IPS DF 4.7 (cell line): Measurements from ENCODE around the gene UHRF1.
"Not testable (repeated sequence)": the region's sequence is repeated elsewhere in the genome, so short reads cannot be mapped to it uniquely, and the experiment has no call there.

Experiments
- DNase-seq: peaks from one replicate; pipeline ENCODE4 v3.0.0-alpha.2; 2013; ENCODE audit warnings: low spot score; ENCODE audit errors: extremely low read depth

Gene UHRF1

DNA sequence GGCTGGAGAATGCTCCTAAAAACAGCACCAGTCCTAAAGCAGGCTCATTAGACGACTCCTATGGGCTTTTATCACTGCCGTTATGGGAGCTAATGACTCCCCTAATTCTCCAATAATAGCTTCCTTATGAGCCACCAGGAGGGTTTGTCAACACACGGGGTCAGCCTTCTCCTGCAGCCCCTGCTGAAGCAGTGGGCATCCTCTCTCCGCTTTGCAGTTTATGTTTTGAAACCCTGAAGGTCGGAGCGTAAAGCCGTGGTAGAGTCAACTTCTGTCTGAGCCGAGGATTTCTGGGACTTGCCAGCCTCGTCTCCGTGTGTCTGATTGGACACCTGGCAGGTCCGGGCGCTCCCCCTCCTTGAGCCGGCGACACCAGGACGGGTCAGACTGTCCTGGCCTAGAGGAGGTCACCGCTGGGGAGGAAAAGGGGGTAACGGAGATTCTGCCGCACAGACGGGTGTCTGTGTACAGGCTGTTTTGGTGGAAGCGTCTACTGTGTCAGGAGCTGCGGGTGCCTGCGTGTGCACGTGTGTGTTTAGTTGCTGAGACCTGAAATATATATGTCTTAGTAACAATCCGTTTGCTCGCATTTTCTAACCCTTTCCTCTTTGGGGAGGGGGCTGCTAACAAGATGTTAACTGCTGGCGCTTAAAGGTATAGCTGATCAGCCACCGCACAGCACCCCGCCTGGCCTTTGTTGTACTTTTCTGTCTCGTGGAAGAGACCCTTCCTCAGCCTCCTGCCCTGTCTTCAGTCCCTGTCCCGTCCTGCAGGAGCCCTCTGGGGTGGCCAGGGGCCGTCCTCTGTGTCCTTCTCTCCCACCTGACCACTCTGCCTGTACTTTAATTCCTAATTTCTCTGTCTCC lies 61.5 kb downstream of the UHRF1 start:
- no peak for DNase-seq

DNA sequence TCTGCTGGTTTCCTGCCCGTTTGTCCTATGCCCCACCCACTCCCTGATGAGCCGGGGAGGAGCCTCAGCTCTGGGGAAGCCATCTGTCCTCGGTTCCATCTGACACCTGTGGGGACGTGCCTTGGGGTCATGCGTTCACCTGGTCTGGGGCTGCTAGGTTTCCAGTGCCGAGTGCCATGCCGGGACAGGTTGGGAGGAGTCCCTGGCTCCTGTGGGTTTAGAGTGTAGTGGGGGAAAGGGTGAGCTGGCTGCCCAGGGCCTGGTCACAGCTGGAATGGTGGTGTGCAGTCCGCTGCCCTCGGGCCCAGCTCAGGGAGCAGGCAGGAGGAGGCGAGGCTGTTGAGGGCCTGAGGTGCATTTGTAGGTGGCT lies 62.1 kb downstream of the UHRF1 start:
- no peak for DNase-seq

DNA sequence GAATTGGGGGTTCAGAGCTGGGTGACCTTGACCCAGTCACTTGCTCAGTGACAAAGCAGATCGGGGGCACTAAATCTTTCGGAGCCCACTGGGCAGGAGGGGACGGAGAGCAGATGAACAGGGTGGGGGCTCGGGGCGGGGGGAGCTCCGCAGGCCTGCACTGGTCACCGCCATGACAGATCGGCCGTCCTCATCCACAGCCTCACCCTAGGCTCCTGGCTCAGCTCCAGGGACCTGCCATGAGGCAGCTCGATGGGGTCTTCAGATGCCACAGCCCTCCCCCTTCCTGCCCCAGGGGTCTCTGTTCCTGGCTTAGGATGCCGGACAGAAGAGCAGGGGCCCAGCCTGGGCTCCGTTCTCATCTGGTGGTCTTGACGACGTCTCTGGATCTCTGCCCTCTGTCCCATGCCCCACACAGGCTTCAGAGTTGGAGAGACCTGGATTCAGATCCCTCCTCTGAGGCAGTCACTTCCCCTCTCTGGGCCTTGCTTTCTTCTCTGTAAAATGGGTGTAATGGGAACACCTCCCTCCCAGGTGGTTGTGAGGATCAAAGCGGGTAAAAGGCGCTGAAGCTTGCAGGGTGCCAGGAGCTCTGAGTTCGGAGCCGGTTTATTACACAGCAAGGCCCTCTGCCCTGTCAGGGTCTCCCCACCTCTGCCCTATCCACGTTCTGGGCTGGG lies 62.7 kb downstream of the UHRF1 start:
- DNase-seq: no peak

DNA sequence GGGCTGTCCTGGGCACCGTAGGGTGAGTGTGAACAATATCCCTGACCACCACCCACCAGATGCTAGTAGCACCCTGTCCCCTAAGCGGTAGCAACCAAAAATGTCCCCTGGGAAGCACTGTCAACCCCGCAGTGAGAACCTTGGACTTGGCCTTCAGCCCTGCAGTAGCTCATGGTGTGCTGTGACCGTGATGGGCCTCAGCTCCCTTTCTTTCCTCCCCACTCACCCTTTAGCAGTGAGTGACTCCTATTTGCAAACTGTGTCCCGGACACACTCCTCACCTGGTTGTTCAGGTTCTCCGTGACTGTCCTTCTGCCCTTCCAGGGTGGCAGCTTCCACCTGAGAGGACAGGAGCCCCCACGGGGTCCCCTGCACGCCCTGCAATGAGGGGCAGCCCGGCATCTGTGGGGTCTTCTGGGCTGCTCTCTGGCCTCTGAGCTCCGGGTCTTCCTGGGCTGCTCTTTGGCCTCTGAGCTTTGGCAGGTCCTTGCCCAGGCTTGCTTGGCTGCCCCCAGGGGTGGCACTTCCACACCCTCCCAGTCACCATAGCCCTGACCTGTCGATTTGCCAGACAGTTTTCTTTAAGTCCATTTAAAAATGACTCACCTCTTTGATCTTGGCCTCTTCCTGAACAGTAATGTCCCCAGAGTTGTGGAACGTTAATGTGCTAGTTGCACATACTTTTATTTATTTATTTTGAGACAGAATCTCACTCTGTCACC lies 63.4 kb downstream of the UHRF1 start:
- no peak for DNase-seq

DNA sequence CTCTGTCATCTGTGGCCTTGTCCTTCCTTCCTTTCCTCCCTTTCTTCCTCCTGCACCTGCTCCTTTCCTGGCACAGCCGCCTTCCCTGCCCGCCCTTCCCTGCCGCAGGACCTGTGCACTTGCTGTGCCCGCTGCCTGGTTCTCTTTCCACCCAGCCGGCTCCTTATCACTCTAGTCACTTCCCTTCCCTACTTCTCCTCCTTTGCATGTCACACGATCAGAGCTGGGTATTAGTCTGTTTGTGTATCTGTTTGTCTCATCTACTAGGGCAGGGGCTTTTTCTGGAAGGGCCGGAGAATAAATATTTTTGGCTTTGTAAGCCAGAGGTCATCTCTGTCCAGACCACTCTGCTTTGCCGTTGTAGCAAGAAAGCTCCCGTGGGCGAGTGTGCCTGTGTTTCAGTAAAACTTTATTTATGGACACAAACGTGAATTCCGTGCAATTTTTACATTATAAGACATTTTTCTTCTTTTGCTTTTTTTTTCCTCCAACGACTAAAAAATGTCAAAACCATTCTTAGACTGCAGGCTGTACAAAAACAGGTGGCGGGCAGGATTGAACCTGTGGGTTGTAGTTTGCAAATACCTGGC lies 65.7 kb downstream of the UHRF1 start:
- DNase-seq: no peak

DNA sequence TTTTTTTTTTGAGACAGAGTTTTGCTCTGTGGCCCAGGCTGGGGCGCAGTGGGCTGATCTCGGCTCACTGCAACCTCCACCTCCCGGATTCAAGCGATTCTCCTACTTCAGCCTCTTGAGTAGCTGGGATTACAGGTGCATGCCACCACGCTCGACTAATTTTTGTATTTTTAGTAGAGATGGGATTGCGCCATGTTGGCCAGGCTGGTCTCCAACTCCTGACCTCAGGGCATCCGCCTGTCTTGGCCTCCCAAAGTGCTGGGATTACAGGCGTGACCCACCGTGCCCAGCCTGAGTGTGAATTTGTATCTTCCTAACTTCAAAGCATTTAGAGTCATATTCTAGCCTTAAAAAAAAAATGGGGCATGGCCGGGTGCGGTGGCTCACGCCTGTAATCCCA lies 66.3 kb downstream of the UHRF1 start:
- DNase-seq: not testable (repeated sequence)

DNA sequence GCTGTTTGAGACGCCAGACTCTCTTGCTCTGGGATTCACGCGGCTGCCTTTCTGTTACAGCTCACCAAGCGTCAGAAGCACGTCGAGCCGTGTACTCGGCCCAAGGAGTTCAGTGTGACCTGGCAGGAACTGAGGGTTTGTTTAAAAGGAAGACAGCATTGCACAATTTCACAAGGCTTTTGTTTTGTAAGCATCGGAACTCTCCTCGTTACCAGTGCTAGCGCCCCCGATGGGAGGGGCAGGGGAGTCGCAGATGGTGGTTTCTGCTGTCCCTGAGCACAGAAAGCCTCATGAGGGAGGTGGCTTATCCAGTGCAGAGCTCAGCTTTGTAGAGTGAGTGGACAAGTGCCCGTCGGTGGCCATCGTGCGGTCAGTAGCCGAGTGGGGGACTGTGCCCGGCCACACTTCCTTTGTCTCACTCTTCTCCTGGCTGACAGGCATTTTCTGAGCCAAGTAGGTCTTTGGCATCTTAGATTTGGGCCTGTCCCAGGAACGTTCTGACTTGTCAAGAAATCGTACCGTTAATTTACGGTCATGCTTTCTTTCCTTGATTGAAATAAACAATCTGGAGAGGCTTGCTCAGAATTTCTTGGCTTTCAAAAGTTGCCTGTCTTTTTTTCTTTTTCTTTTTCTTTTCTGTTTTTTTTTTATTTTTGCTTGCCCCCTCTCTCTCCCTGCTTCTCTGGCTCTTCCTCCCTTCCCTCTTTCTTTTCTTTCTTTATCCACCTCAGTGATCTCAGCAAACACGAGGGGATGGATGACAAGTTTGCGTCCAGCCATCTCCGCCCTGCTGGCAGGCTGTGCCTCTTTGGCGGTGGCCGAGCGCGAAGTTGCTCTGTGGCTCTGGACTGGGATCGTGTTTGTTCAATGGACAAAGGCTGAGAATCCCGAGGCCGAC lies 67.3 kb downstream of the UHRF1 start:
- no peak for DNase-seq

DNA sequence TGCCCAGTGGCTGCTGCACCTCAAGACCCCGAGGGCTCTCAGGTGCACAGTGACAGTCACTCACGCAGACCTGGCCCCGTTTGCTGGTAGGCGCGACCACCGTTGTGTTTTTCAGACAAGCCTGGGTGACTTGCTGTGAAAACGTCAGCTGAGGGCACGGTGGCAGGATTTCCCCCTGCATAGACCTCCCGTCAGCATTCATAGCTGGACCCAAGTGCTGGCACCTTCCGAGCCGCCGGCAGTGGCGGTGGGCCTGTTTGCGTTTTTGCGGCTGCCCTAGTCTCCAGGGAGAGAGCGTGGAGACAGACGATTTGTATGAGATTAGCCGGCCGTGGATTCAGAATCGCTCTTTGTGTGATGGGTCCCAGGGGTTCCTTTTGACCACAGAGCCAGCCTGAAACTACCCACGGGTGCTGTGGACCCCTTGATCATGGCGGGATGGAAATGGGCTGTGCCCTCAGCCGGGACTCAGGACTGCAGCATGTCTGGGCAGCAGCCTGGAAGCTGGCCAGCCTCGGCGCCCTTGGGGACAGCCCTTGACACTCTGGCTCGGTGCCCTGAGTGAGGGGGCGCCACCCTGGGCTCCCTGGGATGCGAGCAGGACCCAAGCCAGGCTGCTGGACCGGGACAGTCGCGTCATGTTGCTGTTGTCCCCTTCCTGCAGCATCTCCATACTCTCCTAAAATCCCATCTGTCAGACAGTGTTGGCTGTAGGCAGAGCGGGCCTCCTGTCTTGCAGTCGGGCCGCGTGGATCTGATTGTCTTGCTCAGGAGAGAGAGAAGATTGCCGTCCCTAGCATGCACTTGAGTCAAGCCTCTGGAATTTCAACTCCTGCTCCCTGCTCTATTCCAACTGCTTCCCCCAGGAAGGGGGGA lies 68.2 kb downstream of the UHRF1 start:
- no peak for DNase-seq

DNA sequence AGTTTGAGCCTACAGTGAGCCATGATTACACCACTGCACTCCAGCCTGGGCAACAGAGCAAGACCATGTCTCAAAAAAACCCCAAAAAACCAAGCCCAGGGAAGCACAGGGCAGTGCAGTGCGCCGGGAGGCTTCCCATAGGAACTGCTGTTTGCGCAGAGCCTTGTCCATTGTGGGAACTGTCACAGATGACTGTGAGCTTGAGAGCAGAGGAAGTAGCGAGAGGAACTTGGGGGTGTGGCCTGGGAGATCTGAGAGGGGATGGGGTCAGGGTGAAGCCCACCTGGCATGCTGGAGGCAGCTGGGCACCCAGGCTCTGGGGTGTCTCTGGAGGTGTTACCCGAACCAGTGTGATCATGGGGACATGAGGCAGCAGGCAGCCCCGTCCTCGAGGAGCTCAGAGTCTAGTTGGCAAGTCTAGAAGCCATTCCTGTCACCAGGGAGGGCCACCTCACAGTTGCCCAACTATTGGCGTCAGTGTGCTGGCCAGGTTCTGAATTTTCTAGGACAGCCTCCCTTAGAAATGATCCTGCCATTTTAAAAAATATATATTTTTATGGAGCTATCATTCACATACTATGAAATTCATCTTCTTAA lies 70.0 kb downstream of the UHRF1 start:
- no peak for DNase-seq

DNA sequence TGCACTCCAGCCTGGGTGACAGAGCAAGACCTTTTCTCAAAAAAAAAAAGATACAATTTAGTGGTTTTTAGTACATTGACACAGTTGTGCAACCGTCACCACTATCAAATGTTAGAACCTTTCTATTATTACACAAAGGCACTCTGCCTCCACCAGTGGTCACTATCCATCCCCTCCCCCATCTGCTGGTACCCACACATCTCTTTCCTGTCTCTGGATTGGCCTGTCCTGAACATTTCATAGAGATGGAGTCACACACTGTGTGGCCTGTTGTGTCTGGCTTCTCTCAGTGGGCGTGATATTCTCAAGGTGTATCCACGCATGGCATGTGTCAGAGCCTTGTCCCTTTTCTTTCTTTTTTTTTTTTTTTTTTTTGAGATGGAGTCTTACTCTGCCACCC lies 70.8 kb downstream of the UHRF1 start:
- DNase-seq: no peak

DNA sequence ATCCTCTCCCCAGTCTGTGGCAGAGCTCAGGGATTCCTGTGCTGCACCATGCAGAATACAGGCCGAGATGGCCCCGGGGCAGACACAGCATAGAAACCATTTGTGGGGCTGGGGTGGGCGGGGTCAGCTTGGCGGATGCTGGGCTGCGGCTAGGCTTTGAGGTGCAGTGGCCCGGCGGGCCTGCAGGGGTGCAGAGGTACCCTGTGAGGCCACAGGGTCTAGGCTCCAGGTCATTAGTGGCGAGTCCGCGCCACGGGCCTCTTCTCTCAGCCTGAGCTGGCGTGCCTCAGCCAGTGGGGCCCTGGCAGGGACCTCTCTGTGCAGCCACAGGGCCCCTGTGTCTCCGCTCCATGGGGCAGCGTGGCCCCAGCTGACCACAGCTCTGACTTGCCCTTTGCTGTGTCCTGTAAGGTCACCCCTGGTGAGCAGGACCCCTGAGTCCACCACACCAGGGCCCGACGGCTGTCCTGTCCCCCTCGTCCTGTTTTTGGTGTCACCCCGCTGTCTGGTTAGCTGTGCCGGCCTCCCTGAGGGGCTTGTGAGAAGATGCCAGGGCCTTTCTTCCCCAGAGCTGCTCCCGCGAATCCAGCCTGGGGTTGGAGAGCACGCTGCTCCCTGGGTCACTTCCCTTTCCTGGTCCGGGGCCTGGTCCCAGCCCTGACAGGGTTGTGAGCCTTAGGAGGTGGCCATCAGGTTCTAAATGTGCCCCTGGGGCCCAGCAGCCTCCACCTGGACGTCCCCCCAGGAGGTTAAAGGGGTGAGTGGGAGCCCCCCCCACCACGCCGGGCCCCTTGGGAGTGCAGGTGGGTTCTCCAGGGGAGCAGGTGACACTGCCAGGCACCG lies 71.8 kb downstream of the UHRF1 start:
- DNase-seq: no peak

DNA sequence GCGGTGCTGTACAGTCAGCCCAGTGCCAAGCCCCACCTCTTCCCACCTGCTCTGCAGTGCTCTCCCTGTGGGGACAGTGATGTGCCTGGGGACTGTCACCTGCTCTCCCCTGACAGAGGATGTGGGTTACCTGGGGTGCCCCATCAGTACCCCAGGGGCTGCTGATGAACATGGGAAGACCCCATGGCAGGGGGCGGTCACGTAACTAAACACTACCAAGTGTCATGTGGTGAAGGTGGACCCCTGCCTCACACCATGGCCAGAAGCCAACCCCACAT lies 72.3 kb downstream of the UHRF1 start:
- DNase-seq: no peak

DNA sequence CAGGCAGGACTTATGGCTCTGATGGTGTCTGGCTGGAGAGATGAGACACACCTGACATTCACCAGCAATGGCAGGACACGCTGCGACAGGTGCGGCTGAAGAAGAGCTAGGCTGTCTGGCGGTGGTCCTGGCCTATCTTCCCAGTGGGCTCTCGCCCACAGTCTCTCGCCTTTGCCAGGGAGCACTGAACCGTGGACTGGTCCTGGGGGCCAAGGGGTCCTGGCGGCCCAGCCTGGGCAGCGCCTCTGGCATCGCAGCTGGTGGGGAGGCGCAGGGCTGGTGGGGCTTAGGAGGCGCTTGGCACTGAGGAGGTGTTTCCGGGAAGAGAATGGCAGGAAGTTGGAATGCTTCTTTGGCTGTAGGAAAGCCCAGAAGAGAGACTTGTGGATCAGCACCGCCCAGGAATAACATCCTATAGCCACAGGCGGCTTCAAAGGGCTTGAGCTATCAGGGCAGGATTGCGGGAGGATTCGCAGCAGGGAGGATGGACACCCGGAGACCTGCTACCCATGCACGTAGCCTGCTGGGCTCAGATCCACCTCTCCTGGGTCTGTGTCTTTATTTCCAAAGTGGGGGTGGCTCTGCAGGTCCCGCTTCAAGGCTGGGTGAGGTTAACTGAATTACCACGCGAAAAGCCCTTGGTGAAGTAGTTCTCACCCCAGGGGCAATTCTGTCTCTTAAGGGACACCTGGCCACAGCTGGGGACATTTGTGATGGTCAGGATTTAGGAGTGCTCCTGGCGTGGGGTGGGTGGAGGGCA lies 74.2 kb downstream of the UHRF1 start:
- no peak for DNase-seq

DNA sequence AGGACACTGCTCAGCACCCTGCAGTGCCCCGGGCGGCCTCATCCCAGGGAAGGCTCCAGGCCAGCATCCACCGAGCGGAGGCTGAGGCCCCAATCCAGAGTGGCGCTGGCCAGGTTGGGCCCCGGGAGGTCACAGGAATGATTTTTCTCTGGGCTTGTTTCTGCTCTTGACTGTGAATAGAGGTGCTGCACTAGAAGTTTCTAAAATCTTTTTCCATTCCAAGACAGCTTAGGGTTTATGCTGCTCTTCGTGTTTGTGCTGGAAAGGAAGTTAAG lies 74.7 kb downstream of the UHRF1 start:
- DNase-seq: no peak

DNA sequence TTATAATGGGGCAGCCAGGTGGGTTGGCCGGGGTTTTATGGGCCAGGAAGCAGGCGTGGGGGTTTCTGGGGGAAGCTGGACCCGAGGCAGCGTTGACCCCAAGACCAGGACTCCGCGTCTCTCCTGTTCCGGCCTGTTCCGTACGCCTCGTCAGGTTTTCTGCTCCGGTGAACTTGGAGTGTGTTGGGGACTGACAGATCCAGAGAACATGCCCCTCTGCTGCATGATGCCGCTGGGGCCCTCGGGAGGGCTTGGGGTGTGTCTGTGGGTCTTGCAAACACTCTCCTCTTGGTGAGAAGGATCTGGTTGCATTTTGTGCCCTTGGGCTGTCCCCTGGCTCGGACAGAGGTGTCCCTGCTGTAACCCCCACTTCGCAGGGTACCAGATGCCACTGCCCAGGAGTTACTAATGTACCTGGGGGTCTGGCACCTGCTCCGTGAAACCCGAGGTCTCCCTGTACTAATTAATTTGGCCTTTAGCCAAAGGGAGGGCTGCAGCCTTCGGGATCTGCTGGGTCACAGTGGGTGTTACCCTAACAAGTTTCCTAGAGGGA lies 75.2 kb downstream of the UHRF1 start:
- no peak for DNase-seq

DNA sequence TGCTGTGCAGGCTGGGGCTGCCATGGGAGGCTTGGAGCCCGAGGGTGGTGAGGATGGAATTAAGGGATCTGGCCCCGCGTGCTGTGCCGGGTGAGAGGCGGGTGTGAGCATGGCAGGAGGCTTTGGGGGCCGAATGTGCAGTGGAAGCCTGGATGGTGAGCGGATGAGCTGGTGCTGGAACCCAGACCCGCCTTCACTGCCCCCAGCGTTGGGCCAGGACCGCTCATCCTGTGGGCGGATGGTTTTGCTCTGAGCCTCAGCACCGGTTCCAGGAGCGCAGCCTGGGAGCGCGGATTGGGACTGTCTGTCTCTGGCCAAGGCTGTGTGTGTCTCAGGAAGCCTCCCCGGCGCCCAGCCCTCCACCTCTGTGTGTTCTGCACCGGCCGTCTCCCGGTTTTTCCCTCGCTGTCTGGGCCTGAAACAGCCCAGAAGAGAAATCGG lies 76.3 kb downstream of the UHRF1 start:
- DNase-seq: no peak

DNA sequence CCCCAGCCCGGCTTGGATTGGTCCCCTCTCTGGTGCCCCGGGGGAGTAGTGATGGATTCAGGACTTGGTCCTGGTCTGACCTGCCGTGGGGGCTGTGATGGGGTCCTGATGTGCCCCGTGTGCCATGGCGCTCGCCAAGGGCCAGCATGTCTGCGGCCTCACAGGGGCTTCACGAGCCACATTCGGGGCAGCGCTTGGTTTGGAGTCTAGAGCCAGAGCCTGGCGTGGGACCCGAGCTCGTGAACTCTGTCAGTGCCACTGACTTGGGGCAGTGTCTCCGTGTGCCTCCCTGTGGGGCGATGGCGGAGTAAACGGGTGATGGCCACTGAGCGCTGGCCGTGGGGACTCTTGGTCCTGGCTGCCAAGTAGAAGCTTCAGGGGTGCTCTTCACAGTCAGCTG lies 76.8 kb downstream of the UHRF1 start:
- DNase-seq: no peak

DNA sequence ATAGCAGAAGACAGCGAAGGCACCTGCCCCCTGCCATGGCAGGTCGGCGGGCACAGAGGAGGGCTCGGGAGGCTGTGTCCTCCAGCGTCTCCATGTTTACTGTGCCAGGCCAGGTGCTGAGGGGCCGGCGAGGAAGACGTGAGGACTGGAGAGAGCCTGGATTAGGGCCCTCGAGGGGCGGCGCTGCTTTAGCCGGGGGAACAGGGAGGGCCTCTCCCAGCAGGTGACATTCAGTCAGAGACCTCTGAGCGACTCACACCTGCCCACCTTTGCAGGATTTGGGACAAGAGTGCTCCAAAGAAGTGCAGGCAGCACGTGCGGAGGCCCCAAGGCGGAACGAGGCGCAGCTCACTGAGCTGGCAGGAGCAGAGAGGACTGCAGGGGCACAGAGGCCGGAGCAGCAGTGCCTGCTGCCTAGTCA lies 77.2 kb downstream of the UHRF1 start:
- no peak for DNase-seq
